ENCODE results near the gene SLC25A29.

The SLC25A29 gene

DNA sequence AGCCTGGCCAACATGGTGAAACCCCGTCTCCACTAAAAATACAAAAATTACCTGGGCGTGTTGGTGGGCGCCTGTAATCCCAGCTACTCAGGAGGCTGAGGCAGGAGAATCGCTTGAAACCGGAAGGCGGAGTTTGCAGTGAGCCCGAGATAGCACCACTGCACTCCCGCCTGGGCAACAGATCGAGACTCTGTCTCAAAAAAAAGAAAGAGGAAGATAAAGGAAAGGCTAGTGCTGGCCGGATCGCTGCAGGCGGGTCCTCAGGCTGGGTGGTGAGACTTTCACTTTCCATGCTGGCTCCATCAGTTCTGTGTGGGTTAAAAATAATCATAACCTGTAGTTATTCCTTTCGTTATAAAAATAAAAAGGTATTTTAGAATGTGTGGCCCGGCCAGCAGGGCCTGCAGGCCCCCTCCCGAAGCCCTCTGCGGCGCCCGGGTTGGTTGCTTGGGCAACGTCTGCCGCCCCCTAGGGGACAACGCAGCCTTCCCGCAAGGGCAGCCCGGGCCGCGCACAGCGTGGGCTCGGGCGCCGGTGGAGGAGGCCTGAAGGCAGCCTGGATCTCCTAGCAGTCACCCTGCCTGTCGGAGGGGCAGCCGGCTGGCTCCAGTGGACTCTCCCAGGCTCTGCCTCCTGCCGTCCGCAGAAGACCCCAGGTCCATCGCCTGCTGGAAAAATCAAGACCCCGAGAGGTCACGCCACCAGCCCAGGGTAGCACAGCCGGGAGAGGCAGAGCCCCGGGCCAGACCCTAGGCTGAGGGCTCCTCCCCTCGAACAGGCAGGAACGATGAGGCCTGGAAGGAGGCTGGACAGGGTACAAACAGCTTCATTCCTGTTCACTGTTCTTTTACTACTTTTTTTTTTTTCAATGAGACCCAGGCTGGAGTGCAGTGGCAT is 11.9 kb upstream of the SLC25A29 start:
- Histone ChIP-seq H3K56ac (ENCODE audit: low read length) (no peak overlapping the region), H3K27me3 (ENCODE audit: insufficient read depth, low read length, poor library complexity) (no peaks in the 10 kb centered on the region), H3K18ac (ENCODE audit: low read length) (no peak overlapping the region), H2AK5ac (ENCODE audit: low read length) (no peak overlapping the region), H3K36me3 (ENCODE audit: control insufficient read depth, insufficient read depth, low read length) (no peaks in the 10 kb centered on the region), H3K4me1 (ENCODE audit: control insufficient read depth, low read depth, low read length) (no peaks in the 10 kb centered on the region), H4K5ac (ENCODE audit: low read length) (no peak overlapping the region), H2BK5ac (ENCODE audit: low read length) (no peak overlapping the region), H3K9ac (ENCODE audit: low read length) (no peak overlapping the region), H4K8ac (ENCODE audit: low read depth, low read length) (no peak overlapping the region), H2BK120ac (ENCODE audit: low read depth, low read length) (no peak overlapping the region), H3K4me2 (ENCODE audit: low read length) (no peak overlapping the region), H3K27ac (ENCODE audit: low read depth, low read length) (no peak overlapping the region), H2BK15ac (replicated peaks; ENCODE audit: low read depth) (no peak overlapping the region), H3K79me2 (ENCODE audit: control insufficient read depth, insufficient read depth, low read length) (no peaks in the 10 kb centered on the region), H3K23ac (ENCODE audit: low read length) (no peak overlapping the region), H3K4ac (ENCODE audit: low read depth, low read length) (no peak overlapping the region), H3K79me1 (ENCODE audit: low read length) (no peaks in the 10 kb centered on the region), H3K4me3 (ENCODE audit: low read length) (no peak overlapping the region)
- DNase-seq = peak; percentile 79
- no CpG with 5 or more reads among the region's 40 CpGs for WGBS (ENCODE audit: extremely low coverage, insufficient coverage, low lambda C conversion rate)

DNA sequence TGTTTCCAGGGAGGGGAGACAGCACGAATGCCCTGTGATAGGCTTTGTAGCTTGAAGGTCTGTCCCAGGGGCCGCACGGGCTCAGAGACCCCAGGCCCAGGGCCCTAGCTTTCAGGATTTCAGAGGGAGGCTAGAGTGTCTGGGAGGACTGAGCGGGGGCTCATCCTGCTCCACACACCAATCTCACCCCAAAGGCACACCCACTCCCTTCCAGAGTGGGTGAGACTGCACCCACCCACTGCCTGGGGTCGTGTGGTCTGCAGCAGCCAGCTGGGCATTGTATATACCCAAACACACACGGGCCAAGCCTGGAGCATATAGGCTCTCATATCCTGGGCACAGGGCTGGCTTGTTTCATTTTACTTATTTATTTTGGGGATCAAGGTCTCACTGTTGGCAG is 11.1 kb upstream of the SLC25A29 start:
- Histone ChIP-seq H3K4me1 (ENCODE audit: control insufficient read depth, low read depth, low read length) (peaks cover 2% of the 10 kb centered on the region), H3K4me2 (ENCODE audit: low read length) (no peak overlapping the region), H3K9ac (ENCODE audit: low read length) (no peak overlapping the region), H3K23ac (ENCODE audit: low read length) (no peak overlapping the region), H2BK120ac (ENCODE audit: low read depth, low read length) (no peak overlapping the region), H4K8ac (ENCODE audit: low read depth, low read length) (no peak overlapping the region), H3K18ac (ENCODE audit: low read length) (no peak overlapping the region), H3K36me3 (ENCODE audit: control insufficient read depth, insufficient read depth, low read length) (no peaks in the 10 kb centered on the region), H3K27me3 (ENCODE audit: insufficient read depth, low read length, poor library complexity) (no peaks in the 10 kb centered on the region), H2BK15ac (replicated peaks; ENCODE audit: low read depth) (no peak overlapping the region), H3K79me1 (ENCODE audit: low read length) (no peaks in the 10 kb centered on the region), H3K4me3 (ENCODE audit: low read length) (no peak overlapping the region), H3K27ac (ENCODE audit: low read depth, low read length) (no peak overlapping the region), H3K4ac (ENCODE audit: low read depth, low read length) (no peak overlapping the region), H3K56ac (ENCODE audit: low read length) (no peak overlapping the region), H3K79me2 (ENCODE audit: control insufficient read depth, insufficient read depth, low read length) (no peaks in the 10 kb centered on the region), H4K5ac (ENCODE audit: low read length) (no peak overlapping the region), H2AK5ac (ENCODE audit: low read length) (no peak overlapping the region), H2BK5ac (ENCODE audit: low read length) (no peak overlapping the region)
- no CpG with 5 or more reads among the region's 6 CpGs for WGBS (ENCODE audit: extremely low coverage, insufficient coverage, low lambda C conversion rate)
- DNase-seq = no peak

DNA sequence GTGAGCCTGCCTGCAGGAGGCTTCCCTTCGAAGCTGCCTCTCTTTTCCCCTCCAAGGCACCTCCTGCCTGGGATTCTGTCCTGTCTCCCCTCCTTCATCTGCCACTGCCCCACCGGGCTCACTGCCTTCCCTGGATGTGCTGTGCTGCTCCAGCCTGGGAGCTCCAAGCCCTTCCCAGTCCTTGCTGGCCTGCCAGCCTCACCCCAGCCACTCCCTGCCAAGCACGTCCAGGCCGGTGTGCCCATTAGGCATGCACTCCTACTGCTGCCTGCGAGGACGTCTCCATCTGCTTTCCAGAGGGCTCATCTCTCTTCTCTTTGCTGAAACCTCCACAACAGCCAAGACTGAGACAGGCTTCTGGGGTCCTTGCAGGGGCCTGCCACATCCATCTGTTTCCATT is 8.5 kb upstream of the SLC25A29 start:
- Histone ChIP-seq H3K79me1 (ENCODE audit: low read length) (no peaks in the 10 kb centered on the region), H3K18ac (ENCODE audit: low read length) (no peak overlapping the region), H3K36me3 (ENCODE audit: control insufficient read depth, insufficient read depth, low read length) (no peaks in the 10 kb centered on the region), H2BK5ac (ENCODE audit: low read length) (no peak overlapping the region), H3K27me3 (ENCODE audit: insufficient read depth, low read length, poor library complexity) (no peaks in the 10 kb centered on the region), H3K4ac (ENCODE audit: low read depth, low read length) (no peak overlapping the region), H2BK120ac (ENCODE audit: low read depth, low read length) (no peak overlapping the region), H3K4me3 (ENCODE audit: low read length) (no peak overlapping the region), H4K8ac (ENCODE audit: low read depth, low read length) (no peak overlapping the region), H3K9ac (ENCODE audit: low read length) (no peak overlapping the region), H4K5ac (ENCODE audit: low read length) (no peak overlapping the region), H2BK15ac (replicated peaks; ENCODE audit: low read depth) (no peak overlapping the region), H3K23ac (ENCODE audit: low read length) (no peak overlapping the region), H3K79me2 (ENCODE audit: control insufficient read depth, insufficient read depth, low read length) (no peaks in the 10 kb centered on the region), H3K56ac (ENCODE audit: low read length) (no peak overlapping the region), H3K4me2 (ENCODE audit: low read length) (no peak overlapping the region), H3K27ac (ENCODE audit: low read depth, low read length) (no peak overlapping the region), H2AK5ac (ENCODE audit: low read length) (no peak overlapping the region), H3K4me1 (ENCODE audit: control insufficient read depth, low read depth, low read length) (peaks cover 6% of the 10 kb centered on the region)
- no CpG with 5 or more reads among the region's 6 CpGs for WGBS (ENCODE audit: extremely low coverage, insufficient coverage, low lambda C conversion rate)
- DNase-seq = no peak

DNA sequence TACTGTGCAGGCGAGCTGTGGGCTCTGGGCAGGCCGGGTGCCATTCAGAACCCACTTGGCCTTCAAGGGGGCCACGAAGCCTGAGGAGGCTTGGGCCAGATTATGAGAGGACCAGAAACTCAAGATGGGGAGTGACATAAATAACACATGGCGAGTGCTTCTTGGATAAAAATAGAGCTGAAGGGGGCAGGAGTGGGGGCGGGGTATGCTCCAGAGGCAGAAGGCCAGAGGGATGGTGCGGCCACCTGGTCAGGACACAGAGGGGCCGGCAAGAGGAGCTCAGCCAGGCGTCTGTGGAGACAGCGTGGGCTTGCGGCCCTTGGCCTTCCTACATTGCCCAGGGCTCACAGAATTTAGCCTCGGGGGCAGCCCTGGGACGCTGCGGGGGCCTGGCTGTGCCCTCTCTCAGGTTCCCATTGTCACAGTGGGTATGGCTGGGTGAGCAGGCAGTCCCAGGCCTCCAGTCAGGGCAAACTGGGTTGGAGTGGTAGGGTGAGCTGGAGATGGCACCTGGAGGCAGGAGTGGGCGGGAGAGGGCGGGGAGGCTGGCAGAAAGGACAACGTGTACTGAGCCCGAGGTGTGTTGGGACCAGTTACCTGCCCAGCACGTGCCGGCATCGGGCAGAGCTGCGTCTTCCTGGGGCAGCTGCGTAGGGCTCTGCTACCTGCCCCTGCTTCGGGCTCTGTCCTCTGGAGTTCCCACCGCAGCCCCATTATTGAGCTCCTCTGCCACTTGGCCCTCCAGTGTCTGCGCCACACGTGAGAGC is 7.4 kb upstream of the SLC25A29 start:
- Histone ChIP-seq H3K9ac (ENCODE audit: low read length) (no peak overlapping the region), H3K27ac (ENCODE audit: low read depth, low read length) (no peak overlapping the region), H2AK5ac (ENCODE audit: low read length) (no peak overlapping the region), H2BK5ac (ENCODE audit: low read length) (no peak overlapping the region), H2BK15ac (replicated peaks; ENCODE audit: low read depth) (no peak overlapping the region), H3K4ac (ENCODE audit: low read depth, low read length) (no peak overlapping the region), H2BK120ac (ENCODE audit: low read depth, low read length) (no peak overlapping the region), H3K18ac (ENCODE audit: low read length) (no peak overlapping the region), H3K4me1 (ENCODE audit: control insufficient read depth, low read depth, low read length) (peaks cover 6% of the 10 kb centered on the region), H4K5ac (ENCODE audit: low read length) (no peak overlapping the region), H3K4me2 (ENCODE audit: low read length) (no peak overlapping the region), H3K56ac (ENCODE audit: low read length) (no peak overlapping the region), H3K23ac (ENCODE audit: low read length) (no peak overlapping the region), H4K8ac (ENCODE audit: low read depth, low read length) (no peak overlapping the region), H3K4me3 (ENCODE audit: low read length) (no peak overlapping the region), H3K79me1 (ENCODE audit: low read length) (no peaks in the 10 kb centered on the region), H3K27me3 (ENCODE audit: insufficient read depth, low read length, poor library complexity) (no peaks in the 10 kb centered on the region), H3K36me3 (ENCODE audit: control insufficient read depth, insufficient read depth, low read length) (no peaks in the 10 kb centered on the region), H3K79me2 (ENCODE audit: control insufficient read depth, insufficient read depth, low read length) (no peaks in the 10 kb centered on the region)
- no CpG with 5 or more reads among the region's 26 CpGs for WGBS (ENCODE audit: extremely low coverage, insufficient coverage, low lambda C conversion rate)
- no peak for DNase-seq

DNA sequence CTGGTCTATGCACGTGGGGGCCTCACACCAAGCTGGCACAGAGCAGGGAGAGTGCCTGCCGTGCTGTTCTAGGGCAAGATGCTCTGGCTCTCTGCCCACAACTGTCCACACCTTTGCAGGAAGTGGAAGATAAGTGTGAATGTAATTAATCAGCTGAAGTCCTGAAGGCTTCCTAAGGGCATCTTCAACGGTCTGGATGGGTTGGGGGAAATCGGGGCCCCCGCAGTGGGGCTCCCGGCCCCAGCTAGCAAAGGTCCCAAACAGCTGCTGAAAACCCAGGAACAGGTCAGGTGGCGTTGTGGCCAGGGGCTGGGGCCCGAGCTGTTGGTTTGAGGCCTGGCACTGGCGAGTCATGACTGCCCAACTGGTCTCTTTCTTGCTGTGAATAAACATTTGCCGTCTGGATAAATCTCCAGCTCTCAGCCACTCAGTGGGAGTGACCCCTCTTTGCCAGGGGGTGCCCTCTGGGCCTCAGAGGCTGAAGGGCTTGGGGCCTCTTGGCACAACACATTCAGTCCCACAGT is 6.7 kb upstream of the SLC25A29 start:
- Histone ChIP-seq H3K27ac (ENCODE audit: low read depth, low read length) (no peak overlapping the region), H3K4me3 (ENCODE audit: low read length) (no peak overlapping the region), H2BK15ac (replicated peaks; ENCODE audit: low read depth) (no peak overlapping the region), H4K5ac (ENCODE audit: low read length) (no peak overlapping the region), H3K9ac (ENCODE audit: low read length) (no peak overlapping the region), H3K79me1 (ENCODE audit: low read length) (no peaks in the 10 kb centered on the region), H3K27me3 (ENCODE audit: insufficient read depth, low read length, poor library complexity) (no peaks in the 10 kb centered on the region), H3K79me2 (ENCODE audit: control insufficient read depth, insufficient read depth, low read length) (no peaks in the 10 kb centered on the region), H3K56ac (ENCODE audit: low read length) (no peak overlapping the region), H3K18ac (ENCODE audit: low read length) (no peak overlapping the region), H2BK5ac (ENCODE audit: low read length) (no peak overlapping the region), H3K23ac (ENCODE audit: low read length) (no peak overlapping the region), H3K4ac (ENCODE audit: low read depth, low read length) (no peak overlapping the region), H3K4me1 (ENCODE audit: control insufficient read depth, low read depth, low read length) (peaks cover 6% of the 10 kb centered on the region), H3K36me3 (ENCODE audit: control insufficient read depth, insufficient read depth, low read length) (no peaks in the 10 kb centered on the region), H2BK120ac (ENCODE audit: low read depth, low read length) (no peak overlapping the region), H2AK5ac (ENCODE audit: low read length) (no peak overlapping the region), H3K4me2 (ENCODE audit: low read length) (no peak overlapping the region), H4K8ac (ENCODE audit: low read depth, low read length) (no peak overlapping the region)
- no peak for DNase-seq
- no CpG with 5 or more reads among the region's 10 CpGs for WGBS (ENCODE audit: extremely low coverage, insufficient coverage, low lambda C conversion rate)
